ENCODE data around the gene SRRM5. TPM values are rescaled to one million over a fixed set of nuclear protein-coding genes. Genes with fewer than 3 reads are reported as not detected.
A peak's percentile ranks its signal among the peaks of the same experiment; 100 is the strongest.

The SRRM5 gene
- 0.11 TPM for polyA plus RNA-seq (2013, experiment 1 of 2)
- 0.10 TPM for polyA plus RNA-seq (2013, experiment 2 of 2)

DNA sequence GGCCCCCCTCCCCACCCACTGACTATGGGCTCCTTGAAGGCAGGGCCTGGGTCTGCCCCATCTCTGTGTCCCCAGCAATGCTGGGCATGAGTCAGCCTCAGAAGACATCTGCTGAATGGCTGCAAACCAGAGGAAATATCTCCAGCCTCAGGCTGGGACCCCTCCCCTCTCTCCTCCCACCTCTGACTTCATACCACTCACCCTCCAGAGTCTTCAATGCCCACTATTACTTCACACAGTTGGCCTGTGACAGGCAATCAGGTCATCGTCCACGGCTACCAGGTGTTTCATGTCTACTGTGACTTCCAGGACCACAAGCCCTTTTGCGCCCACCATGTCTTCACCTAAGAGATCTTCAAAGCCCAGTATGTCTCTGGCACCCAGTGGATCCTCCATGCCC, at the start of gene SRRM5:
TSS of gene SRRM5 (plus strand) at position 301 of the 400 bp plus-strand sequence. CDS start at position 335, 34 bp downstream.
- H3K27ac ChIP-seq (ENCODE audit: low read depth, low read length, severe bottlenecking), result peak within 1 kb of the TSS; percentile 59
- H3K9me3 ChIP-seq (ENCODE audit: control insufficient read depth, low read length), result no peaks in the 10 kb centered on the region
- peaks cover 4% of the 10 kb centered on the region for H3K4me1 ChIP-seq (ENCODE audit: control insufficient read depth, insufficient read depth, low read length, poor library complexity, severe bottlenecking)
- H3K36me3 ChIP-seq (ENCODE audit: control insufficient read depth, insufficient read depth, low read length), result peaks cover 71% of the 10 kb centered on the region
- H3K4me3 ChIP-seq (ENCODE audit: extremely low read depth, insufficient read depth, low read length, poor library complexity, severe bottlenecking), result no peak within 1 kb of the TSS
- 92 to 100% methylated on average over 3 of the region's 3 CpGs for WGBS, 2 experiments (ENCODE audit: insufficient coverage in 2 of 2)

GRCh38 chr19:43562226-43562697, 49.6 kb upstream of the SRRM5 start:
- H3K27ac ChIP-seq (ENCODE audit: low read depth, low read length, severe bottlenecking), result no peak overlapping the region
- WGBS, 2 experiments (ENCODE audit: insufficient coverage in 2 of 2), result 86 to 100% methylated on average over 4 to 5 of the region's 6 CpGs

GRCh38 chr19:43562698-43563241, 49.1 kb upstream of the SRRM5 start:
- no peaks in the 10 kb centered on the region for H3K9me3 ChIP-seq (ENCODE audit: control insufficient read depth, low read length)
- H3K36me3 ChIP-seq (ENCODE audit: control insufficient read depth, insufficient read depth, low read length), result peaks cover 35% of the 10 kb centered on the region
- H3K4me1 ChIP-seq (ENCODE audit: control insufficient read depth, insufficient read depth, low read length, poor library complexity, severe bottlenecking), result no peaks in the 10 kb centered on the region
- H3K4me3 ChIP-seq (ENCODE audit: extremely low read depth, insufficient read depth, low read length, poor library complexity, severe bottlenecking), result no peak overlapping the region
- WGBS, 2 experiments (ENCODE audit: insufficient coverage in 2 of 2), result 96 to 98% methylated on average over 5 to 13 of the region's 14 CpGs
- H3K27ac ChIP-seq (ENCODE audit: low read depth, low read length, severe bottlenecking), result no peak overlapping the region

More at GRCh38 chr19:43562226-43562697, 49.6 kb upstream of the SRRM5 start:
- H3K9me3 ChIP-seq (ENCODE audit: control insufficient read depth, low read length), result no peaks in the 10 kb centered on the region
- no peak overlapping the region for H3K4me3 ChIP-seq (ENCODE audit: extremely low read depth, insufficient read depth, low read length, poor library complexity, severe bottlenecking)
- H3K36me3 ChIP-seq (ENCODE audit: control insufficient read depth, insufficient read depth, low read length), result peaks cover 39% of the 10 kb centered on the region
- no peaks in the 10 kb centered on the region for H3K4me1 ChIP-seq (ENCODE audit: control insufficient read depth, insufficient read depth, low read length, poor library complexity, severe bottlenecking)

GRCh38 chr19:43563816-43564457, 48.0 kb upstream of the SRRM5 start:
- 84 to 86% methylated on average over 9 to 10 of the region's 10 CpGs for WGBS, 2 experiments (ENCODE audit: insufficient coverage in 2 of 2)
- Histone ChIP-seq H3K36me3 (ENCODE audit: control insufficient read depth, insufficient read depth, low read length) (peaks cover 30% of the 10 kb centered on the region), H3K4me1 (ENCODE audit: control insufficient read depth, insufficient read depth, low read length, poor library complexity, severe bottlenecking) (no peaks in the 10 kb centered on the region), H3K9me3 (ENCODE audit: control insufficient read depth, low read length) (no peaks in the 10 kb centered on the region), H3K4me3 (ENCODE audit: extremely low read depth, insufficient read depth, low read length, poor library complexity, severe bottlenecking) (no peak overlapping the region), H3K27ac (ENCODE audit: low read depth, low read length, severe bottlenecking) (no peak overlapping the region)

GRCh38 chr19:43564800-43565199, 47.1 kb upstream of the SRRM5 start:
- no peak overlapping the region for H3K27ac ChIP-seq (ENCODE audit: low read depth, low read length, severe bottlenecking)
- H3K36me3 ChIP-seq (ENCODE audit: control insufficient read depth, insufficient read depth, low read length), result peaks cover 26% of the 10 kb centered on the region
- no peak overlapping the region for H3K4me3 ChIP-seq (ENCODE audit: extremely low read depth, insufficient read depth, low read length, poor library complexity, severe bottlenecking)
- H3K9me3 ChIP-seq (ENCODE audit: control insufficient read depth, low read length), result no peaks in the 10 kb centered on the region
- 94% methylated on average over 9 of the region's 9 CpGs for WGBS, 2 experiments (ENCODE audit: insufficient coverage in 2 of 2)
- no peaks in the 10 kb centered on the region for H3K4me1 ChIP-seq (ENCODE audit: control insufficient read depth, insufficient read depth, low read length, poor library complexity, severe bottlenecking)

DNA sequence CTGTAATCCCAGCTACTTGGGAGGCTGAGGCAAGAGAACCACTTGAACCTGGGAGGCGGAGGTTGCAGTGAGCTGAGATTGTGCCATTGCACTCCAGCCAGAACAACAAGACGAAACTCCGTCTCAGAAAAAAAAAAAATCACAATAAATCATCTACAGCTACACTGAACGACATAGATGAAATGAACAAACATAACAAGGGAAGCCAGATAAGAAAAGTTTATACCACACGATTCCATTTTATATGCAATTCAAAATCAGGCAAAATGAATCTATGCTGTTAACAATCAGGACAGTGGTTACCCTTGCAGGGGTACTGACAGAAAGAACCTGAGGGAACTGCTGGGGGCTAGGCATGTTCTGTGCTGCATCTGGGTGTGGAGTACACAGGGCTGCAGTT, 42.2 kb upstream of the SRRM5 start:
- peaks cover 15% of the 10 kb centered on the region for H3K36me3 ChIP-seq (ENCODE audit: control insufficient read depth, insufficient read depth, low read length)
- 96 to 100% methylated on average over 3 to 5 of the region's 5 CpGs for WGBS, 2 experiments (ENCODE audit: insufficient coverage in 2 of 2)

GRCh38 chr19:43570174-43570791, 41.6 kb upstream of the SRRM5 start:
- H3K36me3 ChIP-seq (ENCODE audit: control insufficient read depth, insufficient read depth, low read length), result peaks cover 15% of the 10 kb centered on the region
- 93 to 98% methylated on average over 5 of the region's 5 CpGs for WGBS, 2 experiments (ENCODE audit: insufficient coverage in 2 of 2)
- no peaks in the 10 kb centered on the region for H3K9me3 ChIP-seq (ENCODE audit: control insufficient read depth, low read length)
- H3K27ac ChIP-seq (ENCODE audit: low read depth, low read length, severe bottlenecking), result no peak overlapping the region
- H3K4me1 ChIP-seq (ENCODE audit: control insufficient read depth, insufficient read depth, low read length, poor library complexity, severe bottlenecking), result peaks cover 4% of the 10 kb centered on the region
- H3K4me3 ChIP-seq (ENCODE audit: extremely low read depth, insufficient read depth, low read length, poor library complexity, severe bottlenecking), result no peak overlapping the region

More for the DNA sequence above, 42.2 kb upstream of the SRRM5 start:
- Histone ChIP-seq H3K9me3 (ENCODE audit: control insufficient read depth, low read length) (no peaks in the 10 kb centered on the region), H3K27ac (ENCODE audit: low read depth, low read length, severe bottlenecking) (no peak overlapping the region), H3K4me3 (ENCODE audit: extremely low read depth, insufficient read depth, low read length, poor library complexity, severe bottlenecking) (no peak overlapping the region), H3K4me1 (ENCODE audit: control insufficient read depth, insufficient read depth, low read length, poor library complexity, severe bottlenecking) (peaks cover 4% of the 10 kb centered on the region)

DNA sequence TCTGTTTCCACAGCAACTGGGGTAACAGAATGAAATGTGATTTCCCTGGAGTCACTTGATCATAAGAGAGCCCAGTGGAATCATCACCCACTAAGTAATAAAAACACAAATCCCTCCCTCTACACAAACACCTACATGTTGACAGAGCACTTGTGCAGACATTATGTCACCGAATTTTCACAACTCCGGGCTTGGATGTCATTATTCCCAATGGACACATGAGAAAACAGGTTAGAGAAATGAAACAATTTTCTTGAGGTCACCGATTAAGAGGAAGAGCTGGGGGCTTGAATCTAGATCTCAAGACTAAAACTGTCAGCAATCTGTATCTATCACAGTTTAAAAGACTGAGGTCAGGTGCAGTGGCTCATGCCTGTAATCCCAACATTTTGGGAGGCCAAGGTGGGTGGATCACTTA, 39.7 kb upstream of the SRRM5 start:
- peaks cover 7% of the 10 kb centered on the region for H3K4me1 ChIP-seq (ENCODE audit: control insufficient read depth, insufficient read depth, low read length, poor library complexity, severe bottlenecking)
- H3K36me3 ChIP-seq (ENCODE audit: control insufficient read depth, insufficient read depth, low read length), result peaks cover 15% of the 10 kb centered on the region
- WGBS, 2 experiments (ENCODE audit: insufficient coverage in 2 of 2), result 84 to 97% methylated on average over 3 of the region's 3 CpGs
- no peak overlapping the region for H3K4me3 ChIP-seq (ENCODE audit: extremely low read depth, insufficient read depth, low read length, poor library complexity, severe bottlenecking)
- no peak overlapping the region for H3K27ac ChIP-seq (ENCODE audit: low read depth, low read length, severe bottlenecking)
- H3K9me3 ChIP-seq (ENCODE audit: control insufficient read depth, low read length), result no peaks in the 10 kb centered on the region

DNA sequence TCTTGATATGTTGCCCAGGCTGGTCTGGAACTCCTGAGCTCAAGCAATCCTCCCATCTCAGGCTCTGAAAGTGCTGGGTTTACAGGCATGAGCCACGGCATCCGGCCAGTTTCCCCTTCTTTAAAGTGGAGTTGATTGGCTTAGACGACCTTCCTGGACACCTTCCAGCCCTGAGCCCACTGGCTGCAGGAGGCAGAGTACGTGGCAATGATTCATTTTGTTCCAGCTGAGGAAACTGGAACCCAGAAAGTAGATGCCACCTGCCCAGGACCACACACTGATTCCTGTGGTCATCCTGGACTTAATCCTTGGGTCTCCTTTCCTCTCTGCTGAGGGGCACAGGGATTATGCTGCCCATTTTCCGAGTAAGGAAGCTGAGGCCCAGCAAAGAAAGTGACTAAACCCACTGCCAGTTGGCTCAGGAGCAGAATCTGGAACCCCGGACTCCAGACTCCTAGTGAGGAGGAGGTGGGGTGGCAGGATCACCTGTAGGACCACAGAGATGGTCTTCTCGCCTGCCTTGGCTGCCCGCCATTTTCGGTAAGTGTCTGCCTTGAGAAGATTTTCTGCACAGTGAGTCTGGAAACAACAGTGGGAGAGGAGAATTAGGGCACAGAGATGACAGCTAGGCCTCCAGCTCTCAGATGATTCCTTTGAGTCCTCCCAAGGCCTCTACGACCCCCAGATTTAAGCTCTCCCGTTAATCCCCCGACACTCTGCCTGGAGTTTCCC, 37.3 kb upstream of the SRRM5 start:
- H3K27ac ChIP-seq (ENCODE audit: low read depth, low read length, severe bottlenecking), result peak overlapping the region; percentile 77
- peak overlapping the region; percentile 90 for H3K4me3 ChIP-seq (ENCODE audit: extremely low read depth, insufficient read depth, low read length, poor library complexity, severe bottlenecking)
- 65 to 66% methylated on average over 10 to 12 of the region's 12 CpGs for WGBS, 2 experiments (ENCODE audit: insufficient coverage in 2 of 2)

GRCh38 chr19:43575156-43575950, 36.5 kb upstream of the SRRM5 start, which contains the start of the genes PINLYP and XRCC1:
Gene PINLYP (plus strand): TSS chr19:43575801. CDS start chr19:43577192, 1,391 bp downstream.
Gene XRCC1 (minus strand): TSS chr19:43575527. CDS start chr19:43575458, 69 bp downstream.
- Histone ChIP-seq H3K4me3 (ENCODE audit: extremely low read depth, insufficient read depth, low read length, poor library complexity, severe bottlenecking) (peak within 1 kb of the TSS; percentile 90), H3K27ac (ENCODE audit: low read depth, low read length, severe bottlenecking) (peak within 1 kb of the TSS; percentile 77), H3K36me3 (ENCODE audit: control insufficient read depth, insufficient read depth, low read length) (peaks cover 9% of the 10 kb centered on the region), H3K4me1 (ENCODE audit: control insufficient read depth, insufficient read depth, low read length, poor library complexity, severe bottlenecking) (peaks cover 7% of the 10 kb centered on the region), H3K9me3 (ENCODE audit: control insufficient read depth, low read length) (no peaks in the 10 kb centered on the region)
- 1% methylated on average over 34 to 36 of the region's 51 CpGs for WGBS, 2 experiments (ENCODE audit: insufficient coverage in 2 of 2)

More for the DNA sequence above, 37.3 kb upstream of the SRRM5 start:
- no peaks in the 10 kb centered on the region for H3K9me3 ChIP-seq (ENCODE audit: control insufficient read depth, low read length)
- H3K36me3 ChIP-seq (ENCODE audit: control insufficient read depth, insufficient read depth, low read length), result peaks cover 9% of the 10 kb centered on the region
- H3K4me1 ChIP-seq (ENCODE audit: control insufficient read depth, insufficient read depth, low read length, poor library complexity, severe bottlenecking), result peaks cover 7% of the 10 kb centered on the region
